ENCODE data around the gene FGD6.

The FGD6 gene

DNA sequence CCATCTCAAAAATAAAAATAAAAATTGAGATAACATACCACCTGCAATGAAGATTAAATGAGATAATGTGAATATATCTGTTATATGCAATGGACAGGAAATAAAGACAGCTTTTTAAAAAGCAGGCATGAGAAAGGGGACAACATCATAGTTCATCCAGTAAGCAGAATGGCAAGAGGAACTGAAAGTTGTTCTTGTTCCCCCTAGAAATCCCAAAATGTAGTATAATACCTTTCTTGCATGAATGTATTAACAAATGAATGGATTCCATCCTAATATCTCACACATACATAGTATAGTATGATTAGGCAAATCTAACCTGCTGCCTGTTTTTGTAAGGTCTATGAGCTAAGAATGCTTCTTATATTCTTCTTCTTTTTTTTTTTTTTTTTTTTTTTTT is 31.4 kb downstream of the FGD6 start (continued):
- TF ChIP-seq CSRNP3 (CRISPR knock-in tag; IDR thresholded peaks at IDR 0.05) (no peak), RARB (CRISPR knock-in tag; IDR thresholded peaks at IDR 0.05) (no peak), ZFP3 (CRISPR knock-in tag; IDR thresholded peaks at IDR 0.05) (no peak)

DNA sequence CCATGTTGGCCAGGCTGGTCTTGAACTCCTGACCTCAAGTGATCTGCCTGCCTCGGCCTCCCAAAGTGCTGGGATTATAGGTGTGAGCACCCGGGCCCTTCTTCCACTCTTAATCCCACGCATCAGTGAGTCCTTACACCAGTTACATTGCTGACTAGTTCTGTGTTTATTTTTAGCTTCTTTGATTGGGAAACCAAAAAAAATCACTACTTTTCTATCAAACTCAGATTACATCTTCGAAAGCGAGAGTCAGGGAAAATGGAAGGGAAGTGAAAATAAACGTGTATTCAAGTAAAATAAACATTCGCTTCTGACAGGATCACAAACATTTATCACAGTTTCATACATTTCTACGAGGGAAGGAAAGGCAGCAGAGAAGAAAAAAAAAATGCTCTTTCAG is 32.2 kb downstream of the FGD6 start:
- TF ChIP-seq TSHZ2 (CRISPR knock-in tag; IDR thresholded peaks at IDR 0.05) = no peak
- TF ChIP-seq ISL1 (CRISPR knock-in tag; IDR thresholded peaks at IDR 0.05) = no peak
- TF ChIP-seq PATZ1 (CRISPR knock-in tag; IDR thresholded peaks at IDR 0.05; ENCODE audit: borderline replicate concordance) = no peak
- TF ChIP-seq BACH2 (CRISPR knock-in tag; IDR thresholded peaks at IDR 0.05; ENCODE audit: borderline replicate concordance) = no peak
- no peak for TF ChIP-seq ZNF8 (CRISPR knock-in tag; IDR thresholded peaks at IDR 0.05)
- TF ChIP-seq ZNF565 (CRISPR knock-in tag; conservative IDR thresholded peaks at IDR 0.05; ENCODE audit: low read depth) = no peak
- TF ChIP-seq CSDC2 (CRISPR knock-in tag; IDR thresholded peaks at IDR 0.05) = no peak
- no peak for ATAC-seq

GRCh38 chr12:95184121-95184520 is 33.1 kb downstream of the FGD6 start:
- TF ChIP-seq CREB5 (CRISPR knock-in tag; IDR thresholded peaks at IDR 0.05; ENCODE audit: low read depth) = no peak
- TF ChIP-seq CSDC2 (CRISPR knock-in tag; IDR thresholded peaks at IDR 0.05) = no peak
- no peak for TF ChIP-seq CSRNP3 (CRISPR knock-in tag; IDR thresholded peaks at IDR 0.05)
- TF ChIP-seq POU6F1 (CRISPR knock-in tag; IDR thresholded peaks at IDR 0.05; ENCODE audit: borderline replicate concordance, low read depth) = no peak
- TF ChIP-seq ZC3H10 (CRISPR knock-in tag; IDR thresholded peaks at IDR 0.05) = no peak
- no peak for TF ChIP-seq PPARA (CRISPR knock-in tag; IDR thresholded peaks at IDR 0.05; ENCODE audit: borderline replicate concordance)
- no peak for TF ChIP-seq ZFP3 (CRISPR knock-in tag; IDR thresholded peaks at IDR 0.05)
- TF ChIP-seq OSR1 (CRISPR knock-in tag; IDR thresholded peaks at IDR 0.05) = no peak
- no peak for TF ChIP-seq RARB (CRISPR knock-in tag; IDR thresholded peaks at IDR 0.05)
- TF ChIP-seq ISL1 (CRISPR knock-in tag; IDR thresholded peaks at IDR 0.05) = no peak
- TF ChIP-seq SNAI2 (CRISPR knock-in tag; IDR thresholded peaks at IDR 0.05) = no peak
- no peak for TF ChIP-seq ZNF8 (CRISPR knock-in tag; IDR thresholded peaks at IDR 0.05)
- no peak for TF ChIP-seq ZNF70 (CRISPR knock-in tag; IDR thresholded peaks at IDR 0.05)
- TF ChIP-seq ESRRG (CRISPR knock-in tag; IDR thresholded peaks at IDR 0.05) = no peak
- TF ChIP-seq TSHZ2 (CRISPR knock-in tag; IDR thresholded peaks at IDR 0.05) = no peak
- no peak for ATAC-seq
